OCI-LY3 (cell line): ENCODE measurements around the gene PCDH15.

Experiments
- H2AFZ ChIP-seq: fragments of 200-600, 300-600 bp; shearing (Covaris generic); 2 replicates; pipeline ENCODE4 v1.6.0; 2014; ENCODE audit warnings: antibody characterized with exemption, low read depth, low read length
- H3K27ac ChIP-seq: fragments of 200-600, 300-600 bp; sonication (generic); 2 replicates; pipeline ENCODE4 v1.5.1; 2014; ENCODE audit warnings: mild to moderate bottlenecking, low read length, moderate library complexity, mixed read lengths
- H3K27me3 ChIP-seq: fragments of 200-600, 300-600 bp; sonication (generic); 2 replicates; pipeline ENCODE4 v1.6.1; 2014; ENCODE audit warnings: low read depth, low read length, mixed read lengths
- H3K36me3 ChIP-seq: fragments of 200-600, 300-600 bp; sonication (generic); replicated peaks from 2 replicates; pipeline ENCODE3; 2014; ENCODE audit warnings: low read depth, low read length, mixed read lengths
- H3K4me1 ChIP-seq: fragments of 300-600, 200-600 bp; sonication (generic); 2 replicates; pipeline ENCODE4 v1.6.1; 2014; ENCODE audit warnings: low read length, mixed read lengths
- H3K4me2 ChIP-seq: fragments of 200-600, 300-600 bp; sonication (generic); 2 replicates; pipeline ENCODE4 v1.6.1; 2014; ENCODE audit warnings: low read length, mixed read lengths
- H3K4me3 ChIP-seq: fragments of 300-600, 200-600 bp; sonication (generic); 2 replicates; pipeline ENCODE4 v1.5.1; 2014; ENCODE audit warnings: antibody characterized with exemption, mild to moderate bottlenecking, low read length, moderate library complexity
- H3K79me2 ChIP-seq: fragments of 300-600, 200-600 bp; shearing (Covaris generic); 2 replicates; pipeline ENCODE4 v1.6.1; 2014; ENCODE audit warnings: mild to moderate bottlenecking, low read length, mixed read lengths
- H3K9ac ChIP-seq: fragments of 300-600, 200-600 bp; shearing (Covaris generic); 2 replicates; pipeline ENCODE4 v1.6.0; 2014; ENCODE audit warnings: mild to moderate bottlenecking, low read length, moderate library complexity
- H3K9me3 ChIP-seq: fragments of 200-600, 300-600 bp; shearing (Covaris generic); 2 replicates; pipeline ENCODE4 v1.6.1; 2014; ENCODE audit warnings: low read length, mixed read lengths; ENCODE audit not compliant: insufficient read depth
- H4K20me1 ChIP-seq: fragments of 200-600, 300-600 bp; sonication (generic); 2 replicates; pipeline ENCODE4 v1.6.1; 2016; ENCODE audit warnings: low read length, mixed read lengths; ENCODE audit not compliant: insufficient read depth
- EZH2phosphoT487 ChIP-seq: fragments of 200-600 bp; shearing (Covaris generic); IDR thresholded peaks from 2 replicates; pipeline ENCODE4 v1.6.1; 2018; ENCODE audit warnings: antibody characterized with exemption, mixed run types, low read depth
- TF ChIP-seq, protein P1 (sequence below): fragments of 200-600, 300-600 bp; sonication (generic); IDR thresholded peaks from 2 replicates; pipeline ENCODE4 v1.5.1; 2014; ENCODE audit warnings: antibody characterized with exemption, low read length, low read depth

PCDH15 gene

DNA sequence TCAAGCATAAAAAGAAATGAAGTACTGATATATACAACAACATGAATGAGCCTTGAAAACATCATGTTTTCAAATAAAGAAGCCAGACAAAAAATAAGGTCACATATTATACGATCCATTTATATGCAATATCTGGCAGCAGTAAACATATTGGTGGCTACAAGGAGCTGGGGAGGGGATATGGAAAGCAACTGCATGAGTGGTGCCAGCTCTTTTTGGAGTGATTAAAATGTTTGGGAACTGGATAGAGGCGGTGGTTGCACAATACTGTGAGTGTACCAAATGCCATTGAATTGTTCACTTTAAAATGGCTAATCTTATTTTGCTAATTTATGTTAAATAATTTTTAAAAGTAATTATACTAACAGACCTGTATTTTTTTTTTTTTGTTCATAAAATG, 481.7 kb downstream of the PCDH15 start:
- TF ChIP-seq, protein P1, sequence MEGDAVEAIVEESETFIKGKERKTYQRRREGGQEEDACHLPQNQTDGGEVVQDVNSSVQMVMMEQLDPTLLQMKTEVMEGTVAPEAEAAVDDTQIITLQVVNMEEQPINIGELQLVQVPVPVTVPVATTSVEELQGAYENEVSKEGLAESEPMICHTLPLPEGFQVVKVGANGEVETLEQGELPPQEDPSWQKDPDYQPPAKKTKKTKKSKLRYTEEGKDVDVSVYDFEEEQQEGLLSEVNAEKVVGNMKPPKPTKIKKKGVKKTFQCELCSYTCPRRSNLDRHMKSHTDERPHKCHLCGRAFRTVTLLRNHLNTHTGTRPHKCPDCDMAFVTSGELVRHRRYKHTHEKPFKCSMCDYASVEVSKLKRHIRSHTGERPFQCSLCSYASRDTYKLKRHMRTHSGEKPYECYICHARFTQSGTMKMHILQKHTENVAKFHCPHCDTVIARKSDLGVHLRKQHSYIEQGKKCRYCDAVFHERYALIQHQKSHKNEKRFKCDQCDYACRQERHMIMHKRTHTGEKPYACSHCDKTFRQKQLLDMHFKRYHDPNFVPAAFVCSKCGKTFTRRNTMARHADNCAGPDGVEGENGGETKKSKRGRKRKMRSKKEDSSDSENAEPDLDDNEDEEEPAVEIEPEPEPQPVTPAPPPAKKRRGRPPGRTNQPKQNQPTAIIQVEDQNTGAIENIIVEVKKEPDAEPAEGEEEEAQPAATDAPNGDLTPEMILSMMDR = no peak
- TF ChIP-seq EZH2phosphoT487 = no peak
- Histone ChIP-seq H3K27ac (no peak overlapping the region), H3K9ac (no peak overlapping the region), H2AFZ (no peak overlapping the region), H3K79me2 (no peaks in the 10 kb centered on the region), H3K36me3 (no peaks in the 10 kb centered on the region), H3K4me2 (no peak overlapping the region), H4K20me1 (no peaks in the 10 kb centered on the region), H3K4me1 (no peaks in the 10 kb centered on the region), H3K9me3 (no peaks in the 10 kb centered on the region), H3K4me3 (no peak overlapping the region), H3K27me3 (no peaks in the 10 kb centered on the region)

DNA sequence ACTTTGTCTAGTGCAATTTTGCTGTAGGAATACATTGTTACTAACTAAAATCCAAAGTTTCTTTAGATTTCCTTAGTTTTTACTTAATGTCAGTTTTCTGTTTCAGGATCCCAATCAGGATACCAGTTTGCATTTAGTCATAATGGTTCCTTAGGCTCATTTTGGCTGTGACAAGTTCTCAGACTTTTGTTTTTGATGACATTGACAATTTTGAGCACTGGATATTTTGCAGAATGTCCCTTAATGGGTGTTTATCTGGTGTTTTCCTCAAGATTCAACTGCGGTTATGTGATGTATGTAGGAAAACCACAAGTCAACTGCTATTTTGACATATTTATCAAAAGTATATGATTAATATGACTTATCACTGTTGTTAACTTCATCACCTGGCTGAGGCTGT, 482.6 kb downstream of the PCDH15 start:
- Histone ChIP-seq H3K4me2 (no peak overlapping the region), H3K27ac (no peak overlapping the region), H3K36me3 (no peaks in the 10 kb centered on the region), H3K27me3 (no peaks in the 10 kb centered on the region), H3K4me3 (no peak overlapping the region), H4K20me1 (no peaks in the 10 kb centered on the region), H3K79me2 (no peaks in the 10 kb centered on the region), H2AFZ (no peak overlapping the region), H3K9ac (no peak overlapping the region), H3K4me1 (no peaks in the 10 kb centered on the region), H3K9me3 (no peaks in the 10 kb centered on the region)
- TF ChIP-seq EZH2phosphoT487 = no peak
- TF ChIP-seq, protein P1 = no peak

DNA sequence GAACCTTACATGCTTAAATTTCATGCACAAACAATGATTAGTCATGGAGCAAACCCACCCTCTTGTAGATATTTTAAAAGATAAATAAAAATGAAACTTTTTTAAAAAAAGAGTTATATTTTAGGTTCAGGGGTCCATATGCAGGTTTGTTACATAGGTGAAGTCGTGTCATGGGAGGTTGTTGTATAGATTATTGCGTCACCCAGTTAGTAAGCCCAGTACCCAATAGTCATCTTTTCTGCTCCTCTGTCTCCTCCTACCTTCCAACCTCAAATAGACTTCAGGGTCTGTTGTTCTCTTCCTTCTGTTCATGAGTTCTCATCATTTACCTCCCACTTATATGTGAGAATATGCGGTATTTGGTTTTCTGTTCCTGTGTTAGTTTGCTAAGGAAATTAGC, 486.6 kb downstream of the PCDH15 start:
- no peaks in the 10 kb centered on the region for H3K9me3 ChIP-seq
- H3K4me1 ChIP-seq = no peaks in the 10 kb centered on the region
- H3K9ac ChIP-seq = no peak overlapping the region
- H3K4me3 ChIP-seq = no peak overlapping the region
- no peak for TF ChIP-seq EZH2phosphoT487
- TF ChIP-seq, protein P1 = no peak
- H3K36me3 ChIP-seq = no peaks in the 10 kb centered on the region
- no peaks in the 10 kb centered on the region for H4K20me1 ChIP-seq
- H3K27me3 ChIP-seq = no peaks in the 10 kb centered on the region
- no peaks in the 10 kb centered on the region for H3K79me2 ChIP-seq
- H2AFZ ChIP-seq = no peak overlapping the region
- H3K4me2 ChIP-seq = no peak overlapping the region
- H3K27ac ChIP-seq = no peak overlapping the region

DNA sequence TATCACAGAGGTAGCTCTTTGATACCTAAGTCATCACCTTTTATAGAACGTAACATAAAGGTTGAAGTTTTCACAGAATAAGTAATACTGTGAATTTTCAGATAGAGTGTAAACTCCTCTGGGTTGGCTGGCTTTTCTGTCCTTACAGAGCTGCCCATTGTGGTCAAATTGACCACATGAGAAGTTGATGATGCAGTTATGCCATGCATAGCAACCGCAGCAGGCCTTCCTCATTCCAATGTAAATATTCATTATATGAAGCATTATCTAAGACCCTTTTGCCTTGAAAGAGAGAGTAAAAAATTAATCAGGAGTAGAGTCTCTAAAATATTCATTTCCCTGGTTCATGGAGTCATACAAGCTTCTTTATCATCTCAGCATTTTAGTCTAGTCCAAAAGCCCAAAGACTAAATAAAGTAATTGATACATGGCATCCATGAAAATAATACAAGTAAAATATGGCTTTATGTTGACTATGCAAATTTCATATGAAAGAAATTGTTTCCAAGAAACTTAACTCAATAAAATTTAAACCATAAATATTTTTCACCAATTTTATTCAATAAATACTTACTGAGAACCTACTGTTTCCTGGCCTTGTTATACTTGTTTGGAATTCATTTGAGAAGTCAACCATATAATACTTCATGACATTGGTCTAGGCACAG, 516.4 kb downstream of the PCDH15 start:
- Histone ChIP-seq H3K4me1 (no peaks in the 10 kb centered on the region), H3K9ac (no peak overlapping the region), H3K36me3 (no peaks in the 10 kb centered on the region), H3K27ac (no peak overlapping the region), H3K9me3 (no peaks in the 10 kb centered on the region), H3K4me2 (no peak overlapping the region), H3K27me3 (no peaks in the 10 kb centered on the region), H3K4me3 (no peak overlapping the region), H3K79me2 (no peaks in the 10 kb centered on the region), H4K20me1 (no peaks in the 10 kb centered on the region), H2AFZ (no peak overlapping the region)
- TF ChIP-seq, protein P1 = no peak
- no peak for TF ChIP-seq EZH2phosphoT487
